Mucosa of gallbladder (tissue), 1 donor: ENCODE measurements around the gene ASAP2. TPM values are rescaled to one million over a fixed set of nuclear protein-coding genes. Genes with fewer than 3 reads are reported as not detected.
A peak's percentile ranks its signal among the peaks of the same experiment; 100 is the strongest.

Experiments
- DNase-seq: peaks from one replicate; pipeline ENCODE4 v3.0.0-alpha.2; 2020; ENCODE audit warnings: low spot score
- total RNA-seq: library from RNA; stranded (reverse); gene quantifications from one replicate; pipeline ENCODE4 v1.2.1, GENCODE V29; 2021
- donor health status: DM: no; HTN: no; CAD: no.

Gene ASAP2
- total RNA-seq, 1 donor from 2014 or later, result 44.3 TPM

DNA sequence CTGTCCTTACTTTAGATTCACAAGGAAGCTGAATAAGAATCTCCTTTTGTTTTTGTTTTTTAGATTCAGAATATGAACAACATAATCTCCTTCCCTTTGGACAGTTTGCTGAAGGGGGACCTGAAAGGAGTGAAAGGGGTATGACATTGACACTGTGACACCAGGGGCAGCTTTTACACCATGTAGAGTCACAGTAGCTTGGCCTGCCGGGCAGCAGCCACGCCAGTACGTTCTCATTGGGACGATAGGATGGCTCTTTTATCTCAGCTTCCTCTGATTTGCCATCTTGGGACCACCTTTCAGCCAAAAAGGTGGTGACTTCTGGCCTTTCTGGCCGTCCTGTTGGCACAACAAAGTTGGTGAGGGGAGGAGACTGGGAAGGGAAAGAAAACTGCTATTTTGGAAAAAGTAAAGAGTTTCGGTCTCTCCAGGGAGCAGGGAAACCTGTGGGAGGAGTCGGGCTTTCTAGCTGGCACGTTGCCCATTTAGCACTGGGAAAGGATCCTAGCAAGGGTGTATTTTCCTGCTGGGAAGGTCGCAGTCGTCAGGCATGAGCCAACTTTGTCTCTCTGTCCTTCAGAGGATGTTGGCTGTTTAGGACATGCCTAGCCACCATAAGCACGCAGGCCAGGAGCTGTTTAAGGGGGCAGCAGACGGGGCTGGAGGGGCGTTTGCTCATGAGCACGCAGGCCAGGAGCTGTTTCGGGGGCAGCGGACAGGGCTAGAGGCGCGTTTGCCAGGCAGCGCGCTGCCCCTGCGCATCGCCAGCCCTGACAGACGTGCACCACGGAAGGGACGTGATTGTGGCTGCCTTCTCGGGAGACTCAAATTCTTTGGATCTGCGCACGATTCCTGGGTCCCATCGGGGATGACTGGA, 112.1 kb downstream of the ASAP2 start:
- no peak for DNase-seq

DNA sequence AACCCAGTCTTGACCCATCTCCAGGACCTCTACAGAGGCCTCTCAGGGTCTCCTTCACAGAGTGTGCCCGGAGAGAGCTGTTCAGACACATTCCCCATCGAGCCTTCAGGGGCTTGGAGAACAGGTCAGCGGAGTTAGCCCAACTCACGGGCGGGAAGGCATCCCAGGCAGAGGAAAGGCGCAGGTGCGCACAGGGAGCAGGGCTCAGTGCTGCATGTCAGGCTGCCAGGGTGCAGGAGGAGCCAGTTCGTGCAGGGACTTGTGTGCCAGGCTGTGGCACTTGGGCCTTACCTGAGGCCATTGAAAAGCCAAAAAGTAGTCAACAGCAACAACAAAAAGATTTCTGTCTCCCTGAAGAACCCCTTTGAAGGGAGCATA, 112.7 kb downstream of the ASAP2 start:
- DNase-seq, result no peak

DNA sequence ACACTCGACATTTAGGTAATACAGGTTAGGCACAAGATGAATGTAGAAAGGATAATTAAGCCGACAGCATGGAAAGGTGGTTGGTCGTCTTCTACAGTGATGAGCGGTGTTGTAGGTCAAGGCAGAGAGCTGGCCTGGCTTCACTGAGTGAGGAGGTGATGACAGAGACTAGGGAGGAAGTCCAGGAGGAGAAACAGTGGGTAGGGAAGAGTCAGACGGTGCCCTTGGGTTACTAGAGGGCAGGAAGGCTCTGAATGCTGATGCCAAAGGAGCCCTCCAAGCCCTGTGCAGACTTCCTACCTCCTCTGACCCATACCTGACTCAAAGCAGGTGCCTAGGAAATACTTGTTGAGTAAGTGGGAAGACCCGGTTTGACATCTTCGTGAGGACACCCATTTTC, 116.0 kb downstream of the ASAP2 start:
- DNase-seq, result no peak

DNA sequence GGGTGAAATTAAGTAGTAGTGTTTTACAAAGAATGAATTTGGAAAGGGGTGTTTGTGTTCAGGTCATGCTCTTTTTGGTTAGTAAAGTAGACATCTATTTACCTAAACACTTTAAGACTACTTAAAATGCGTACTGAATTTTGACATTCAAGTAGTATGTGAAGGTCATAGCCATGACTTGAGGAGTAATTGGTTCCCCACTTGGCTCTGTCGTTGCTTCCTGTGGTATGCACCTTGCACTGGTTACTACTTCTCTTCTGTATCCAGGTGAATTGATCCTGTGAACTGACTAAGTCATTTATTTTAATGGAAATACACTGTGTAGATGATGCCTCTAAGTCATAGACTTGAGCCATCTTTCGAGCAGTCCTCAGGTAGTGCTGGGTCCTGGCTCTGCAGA, 118.8 kb downstream of the ASAP2 start:
- DNase-seq, result no peak

DNA sequence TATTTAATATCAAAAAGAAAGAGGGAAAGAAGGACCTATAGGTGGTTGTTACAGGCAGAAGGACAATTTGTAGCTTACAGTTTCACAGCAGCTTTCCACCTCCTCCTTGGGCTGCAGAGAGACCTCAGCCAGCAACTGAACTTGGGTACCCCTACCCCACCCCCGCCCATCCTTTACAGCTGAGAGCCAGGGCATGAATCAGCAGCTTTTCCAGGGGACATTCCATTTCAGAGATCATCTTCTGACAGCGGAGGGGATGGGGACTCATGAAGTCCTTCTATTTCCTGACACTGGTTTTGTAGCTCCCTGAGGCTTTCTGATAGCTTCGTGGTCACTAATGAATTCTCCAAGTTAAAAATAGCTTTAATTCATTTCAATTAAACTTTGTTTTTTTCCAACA, 120.4 kb downstream of the ASAP2 start:
- no peak for DNase-seq

DNA sequence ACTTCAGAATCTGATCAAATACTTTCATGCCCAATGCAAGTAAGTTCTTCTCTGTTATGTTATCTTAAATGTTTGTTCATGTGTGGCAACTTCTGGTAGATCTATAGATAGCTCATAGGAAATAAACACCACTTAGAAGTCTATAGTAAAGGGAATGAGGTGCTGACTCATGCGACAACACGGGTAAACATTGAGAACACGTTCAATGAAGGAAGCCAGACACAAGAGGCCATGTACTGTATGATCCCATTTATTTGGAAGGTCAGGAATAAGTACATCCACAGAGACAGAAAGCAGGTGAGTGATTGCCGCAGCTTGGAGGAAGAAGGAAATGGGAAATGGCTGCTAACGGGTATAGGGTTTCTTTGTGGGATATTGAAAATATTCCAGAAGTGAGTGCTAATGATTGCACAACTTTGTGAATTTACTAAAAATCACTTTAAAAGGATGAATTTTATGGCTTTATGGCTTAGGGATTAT, 121.3 kb downstream of the ASAP2 start:
- no peak for DNase-seq

DNA sequence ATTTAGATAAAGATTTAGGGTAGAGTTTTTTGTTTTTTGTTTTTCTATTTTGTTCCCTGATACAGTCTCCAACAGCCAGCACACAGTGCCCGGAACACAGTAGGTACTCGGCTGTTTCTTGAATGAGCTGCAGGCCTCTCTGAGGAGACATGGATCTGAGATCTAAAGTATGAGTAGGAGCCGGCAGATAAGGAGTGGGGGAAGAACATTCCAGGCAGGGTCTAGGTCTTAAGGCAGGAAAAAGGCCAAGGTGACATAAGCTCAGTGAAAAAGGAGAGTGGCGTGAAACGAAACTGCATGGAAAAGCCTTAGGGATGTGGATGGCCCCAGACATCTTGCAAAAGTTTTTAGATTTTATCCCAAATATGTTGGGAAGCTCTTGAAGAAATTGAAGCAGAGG, 122.3 kb downstream of the ASAP2 start:
- no peak for DNase-seq

DNA sequence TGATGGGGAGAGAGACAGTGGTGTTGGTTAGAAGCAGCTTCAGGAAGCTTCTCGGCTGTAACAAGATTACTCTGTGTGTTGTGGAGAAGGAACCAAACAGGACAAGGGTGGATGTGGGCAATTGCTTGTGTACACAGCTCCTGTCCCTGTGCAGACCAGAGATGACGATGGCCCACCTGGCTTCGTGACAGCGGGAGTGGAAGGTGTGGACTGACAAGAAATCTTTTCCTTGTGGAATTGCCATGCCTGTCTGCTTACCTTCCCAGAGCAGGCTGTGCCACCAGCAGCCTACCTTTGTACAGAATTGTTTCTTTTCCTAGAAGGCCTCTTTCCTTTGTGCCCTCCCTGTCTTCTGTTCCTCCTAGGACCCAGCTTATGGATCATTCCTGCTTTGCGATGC, 122.9 kb downstream of the ASAP2 start:
- peak; percentile 35 for DNase-seq

DNA sequence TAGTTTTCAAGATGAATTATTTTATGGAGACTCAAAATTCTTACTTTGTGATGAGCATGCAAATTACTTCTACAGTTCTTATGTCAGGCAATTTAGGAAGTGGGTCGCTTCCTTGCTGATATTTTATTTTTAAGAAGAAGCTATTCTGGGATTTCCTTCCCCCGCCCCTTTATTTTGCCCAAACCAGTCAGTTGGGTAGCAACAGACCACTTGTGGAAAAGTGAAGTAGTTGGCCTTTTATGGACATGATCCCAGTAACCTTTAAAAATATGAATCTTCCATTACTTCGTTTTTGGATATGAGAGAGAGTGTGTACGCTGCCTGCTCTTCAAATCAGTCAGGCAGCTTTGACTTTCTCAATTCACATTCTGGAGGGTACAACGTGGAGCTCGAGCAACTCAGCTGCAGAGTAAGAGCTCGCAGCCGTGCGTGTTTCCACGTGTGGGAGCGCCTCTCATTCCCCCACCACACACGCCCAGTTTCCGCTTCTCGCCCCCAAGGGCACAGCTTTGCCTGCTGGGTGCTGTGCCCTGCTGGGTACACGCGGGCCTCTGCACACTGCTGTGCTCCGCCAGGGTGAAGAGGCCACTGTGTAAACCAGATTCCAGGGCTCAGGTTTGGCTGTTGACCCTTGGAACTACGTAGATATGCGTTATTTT, 124.1 kb downstream of the ASAP2 start:
- no peak for DNase-seq

DNA sequence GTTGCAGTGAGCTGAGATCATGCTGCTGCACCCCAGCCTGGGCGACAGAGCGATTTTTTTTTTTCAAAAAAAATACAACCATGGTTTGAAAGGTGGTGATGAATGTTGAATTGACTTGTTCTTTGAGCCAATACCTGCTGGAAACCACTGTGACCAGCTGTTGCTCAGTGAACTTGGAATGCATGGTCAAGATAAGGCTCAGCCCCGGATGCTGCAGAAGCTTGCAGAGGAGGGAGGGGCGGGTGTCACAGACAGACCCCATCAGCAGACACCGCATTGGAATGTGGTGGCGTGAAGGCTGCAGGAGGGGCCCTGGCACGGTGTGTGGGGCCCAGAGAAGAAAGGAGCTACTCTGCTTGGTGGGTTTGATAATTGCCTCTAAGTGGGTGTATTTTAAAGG, 125.1 kb downstream of the ASAP2 start:
- DNase-seq, result no peak

DNA sequence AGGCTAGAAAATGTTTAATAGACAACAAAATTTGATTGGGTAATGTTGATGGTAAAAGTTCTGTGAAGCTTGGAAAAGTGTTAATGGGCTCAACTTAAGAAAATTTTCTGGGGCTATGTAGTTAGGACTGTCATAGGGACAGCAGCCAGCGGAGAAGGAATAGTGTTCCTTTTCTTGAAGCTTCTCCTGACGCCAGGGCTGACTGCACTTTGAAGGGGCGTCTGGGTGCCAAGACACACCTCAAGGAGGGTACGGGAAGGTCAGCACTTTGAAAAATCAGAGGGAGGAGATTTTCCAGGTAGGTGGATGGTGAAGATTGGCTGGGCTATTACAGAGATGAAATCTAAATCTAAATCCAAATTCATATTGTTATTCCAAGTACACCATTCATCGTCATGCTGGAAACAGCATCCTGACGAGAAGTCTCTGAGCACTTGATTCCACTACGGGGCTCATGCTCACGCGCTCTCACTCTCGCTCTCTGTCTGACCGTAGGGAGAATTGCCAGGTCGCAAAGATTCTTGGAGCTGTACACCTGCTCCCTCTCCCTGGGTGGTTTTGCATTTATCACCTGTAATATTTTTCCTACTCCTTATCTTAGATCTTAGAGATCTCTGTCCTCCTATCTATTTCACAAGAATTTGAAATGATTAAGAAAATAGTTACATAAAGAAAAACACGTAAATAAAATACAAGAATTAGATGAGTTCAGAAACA, 125.7 kb downstream of the ASAP2 start:
- DNase-seq, result no peak

DNA sequence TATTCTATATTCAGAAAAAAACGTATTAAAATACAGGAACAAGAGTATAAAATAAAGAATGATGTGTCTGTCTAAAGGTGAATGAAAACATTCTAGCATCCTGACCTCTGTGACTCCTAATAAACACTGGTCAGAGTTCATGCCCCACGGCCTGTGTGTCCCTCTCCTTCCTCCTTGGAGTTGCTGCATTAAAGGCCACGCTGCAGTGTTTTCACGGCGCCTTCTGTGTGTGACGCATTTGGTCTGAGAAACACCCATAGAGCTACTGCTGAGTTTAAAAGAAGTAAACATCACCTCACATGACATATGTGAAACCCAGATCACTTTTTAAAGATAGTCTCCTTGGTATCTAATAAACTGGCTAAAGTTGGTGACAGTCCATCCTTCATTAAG, 126.2 kb downstream of the ASAP2 start:
- no peak for DNase-seq

DNA sequence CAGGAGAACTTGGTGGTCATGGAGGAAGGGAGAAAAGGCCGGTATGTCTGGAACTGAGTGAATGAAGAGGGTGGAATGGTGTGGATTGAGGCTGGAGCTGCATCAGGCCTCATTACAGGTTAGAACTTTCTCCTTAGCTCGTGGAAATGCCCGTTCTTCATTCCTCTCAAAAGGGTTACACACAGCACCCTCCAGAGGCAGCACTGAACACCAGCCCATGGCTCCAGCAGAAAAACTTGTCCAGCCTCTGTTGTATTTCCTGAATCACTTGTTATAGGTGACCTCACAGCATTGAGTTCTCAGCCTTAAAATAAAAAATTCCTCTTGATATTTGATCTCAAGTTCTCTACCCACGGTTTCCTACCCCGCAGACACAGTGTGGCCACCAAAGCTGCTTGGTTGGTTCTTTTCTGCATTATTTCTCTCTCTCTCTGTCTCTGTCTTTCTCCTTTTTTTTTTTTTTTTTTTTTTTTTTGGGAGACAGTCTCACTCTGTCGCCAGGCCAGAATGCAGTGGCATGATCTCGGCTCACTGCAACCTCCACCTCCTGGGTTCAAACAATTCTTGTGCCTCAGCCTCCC, 127.1 kb downstream of the ASAP2 start:
- peak; percentile 71 for DNase-seq

DNA sequence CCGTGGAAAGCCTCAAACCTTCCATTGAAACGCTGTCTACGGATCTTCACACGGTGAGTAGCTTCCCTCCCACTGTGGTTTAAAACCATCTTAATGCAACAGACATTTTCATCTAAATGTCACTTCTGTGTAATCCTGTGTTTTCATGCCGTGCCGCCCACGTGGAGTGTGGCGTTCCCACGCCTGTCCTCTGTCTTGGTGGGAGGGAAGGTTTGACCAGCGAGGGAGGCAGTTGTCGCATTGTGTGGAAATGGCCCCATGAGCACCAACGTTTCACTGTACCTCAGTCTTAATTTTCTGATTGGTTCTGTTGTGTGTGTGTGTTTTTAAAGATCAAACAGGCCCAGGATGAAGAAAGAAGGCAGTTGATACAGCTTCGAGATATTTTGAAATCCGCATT, 128.1 kb downstream of the ASAP2 start:
- no peak for DNase-seq

DNA sequence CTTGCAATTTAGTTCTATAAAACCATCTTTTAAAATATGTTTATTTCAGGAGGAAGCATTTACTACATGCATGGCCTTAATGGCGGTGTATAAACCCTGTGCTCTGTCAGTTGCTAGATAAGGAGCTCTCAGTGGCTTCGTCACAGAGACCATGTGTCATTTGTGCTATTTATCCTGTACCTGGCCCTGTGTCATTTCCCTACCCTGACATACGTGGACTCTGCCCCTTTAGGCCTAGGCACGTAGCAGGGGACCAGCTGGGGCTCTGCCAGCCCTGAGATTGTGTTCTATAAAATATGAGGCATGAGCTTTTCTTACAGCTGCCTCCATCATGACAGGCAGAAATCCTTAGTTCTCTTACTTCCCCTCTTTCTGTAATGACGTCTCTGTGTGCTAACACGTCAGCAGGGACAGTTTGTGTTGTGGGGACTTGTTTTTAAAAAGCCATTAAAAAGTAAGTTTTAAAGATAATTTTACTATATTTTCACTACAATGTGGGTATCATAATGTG, 128.8 kb downstream of the ASAP2 start:
- peak; percentile 79 for DNase-seq

DNA sequence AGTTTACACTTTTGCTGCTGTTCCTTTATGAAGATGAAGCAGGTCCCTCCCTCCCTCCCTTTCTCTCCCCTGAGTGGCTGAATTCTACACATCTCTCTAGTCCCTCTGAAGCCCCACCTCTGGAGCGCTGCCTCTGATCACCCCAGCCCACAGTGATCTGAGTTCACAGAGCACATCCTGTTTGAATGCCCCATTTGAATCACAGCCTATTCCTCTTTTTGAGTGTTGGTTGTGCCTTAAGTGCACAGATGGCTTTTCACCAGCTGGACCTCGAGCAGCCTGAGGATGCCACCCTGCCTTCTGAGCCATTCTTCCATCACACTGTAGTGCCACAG, 129.6 kb downstream of the ASAP2 start:
- no peak for DNase-seq

DNA sequence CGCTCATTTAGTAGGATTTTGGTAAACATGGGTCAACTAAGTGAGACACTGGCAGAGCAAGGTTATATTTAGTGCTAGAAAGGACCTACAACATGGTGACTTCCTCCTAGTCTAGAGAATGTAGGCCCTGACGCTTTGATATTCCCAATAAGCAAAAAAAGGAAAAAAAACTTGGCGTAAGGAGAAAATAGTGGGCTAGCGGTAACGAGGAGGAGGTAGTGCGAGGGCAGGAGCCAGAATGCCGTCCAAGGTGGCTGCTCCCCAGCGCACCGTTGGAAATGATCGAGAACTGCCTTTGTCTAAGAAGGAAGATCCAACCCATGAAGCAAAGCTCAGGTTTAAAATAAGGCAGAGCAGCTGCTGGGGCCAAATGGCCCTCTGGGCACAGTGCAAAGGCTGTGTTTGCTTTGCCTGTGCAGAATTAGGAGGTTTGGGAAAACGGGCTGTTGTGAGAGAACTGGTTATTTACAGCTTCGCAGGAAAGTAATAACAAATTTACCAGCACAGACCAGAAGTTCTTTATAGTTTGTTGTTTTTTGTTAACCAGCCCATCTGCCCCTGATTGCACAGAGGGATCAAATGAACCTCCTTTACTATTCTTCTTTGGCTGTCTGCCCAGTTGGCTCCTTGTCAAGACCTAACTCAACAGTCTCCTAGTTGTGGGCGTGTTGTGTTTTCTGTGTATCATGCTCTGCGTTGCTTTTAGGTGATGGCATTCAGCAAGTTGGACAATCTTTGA, 130.1 kb downstream of the ASAP2 start:
- peak; percentile 87 for DNase-seq

DNA sequence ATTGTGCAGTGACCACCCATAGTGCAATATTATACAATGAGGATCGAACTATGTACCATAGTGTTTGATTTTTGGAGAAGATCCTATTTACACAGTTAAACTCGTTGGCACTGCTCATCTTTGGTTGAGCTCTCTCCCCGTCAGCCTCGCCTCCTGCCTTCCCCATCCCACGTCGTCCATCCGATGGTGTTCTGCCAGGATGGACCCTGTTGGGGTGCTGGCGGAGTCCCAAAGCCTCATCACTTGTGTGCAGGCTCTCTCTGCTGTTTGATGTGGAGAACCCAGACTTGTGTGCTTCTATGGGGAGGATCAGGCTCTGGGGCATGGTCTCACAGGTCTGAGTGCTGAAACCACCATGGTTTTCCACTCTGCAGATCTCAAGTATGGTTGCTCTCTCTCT, 131.3 kb downstream of the ASAP2 start:
- DNase-seq, result no peak

DNA sequence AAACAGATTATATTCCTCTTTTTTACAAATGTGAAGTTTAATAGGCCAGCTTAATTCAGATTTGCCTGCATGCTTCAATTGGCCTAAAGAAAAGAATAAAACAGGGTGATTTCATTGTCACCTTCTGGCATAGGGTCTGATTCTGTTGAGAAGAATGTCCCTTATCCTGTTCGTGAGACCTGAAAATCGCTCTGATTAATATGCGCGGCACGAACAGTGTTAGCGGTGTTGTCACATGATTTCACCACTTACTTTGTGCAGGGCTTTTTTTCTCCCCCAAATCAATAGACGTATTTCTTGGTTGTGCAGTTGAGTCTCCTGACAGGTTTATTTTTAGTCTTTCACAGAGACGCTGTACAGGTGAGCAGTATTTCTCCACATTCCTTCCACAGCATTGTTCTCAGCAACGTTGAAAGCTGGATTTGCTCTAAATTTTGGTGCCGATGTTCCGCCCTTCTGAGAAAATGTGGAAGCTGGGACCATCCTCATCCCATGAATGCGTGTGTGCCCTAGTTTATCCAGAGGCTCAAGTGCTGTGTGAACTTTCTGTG, 134.8 kb downstream of the ASAP2 start:
- DNase-seq, result no peak

DNA sequence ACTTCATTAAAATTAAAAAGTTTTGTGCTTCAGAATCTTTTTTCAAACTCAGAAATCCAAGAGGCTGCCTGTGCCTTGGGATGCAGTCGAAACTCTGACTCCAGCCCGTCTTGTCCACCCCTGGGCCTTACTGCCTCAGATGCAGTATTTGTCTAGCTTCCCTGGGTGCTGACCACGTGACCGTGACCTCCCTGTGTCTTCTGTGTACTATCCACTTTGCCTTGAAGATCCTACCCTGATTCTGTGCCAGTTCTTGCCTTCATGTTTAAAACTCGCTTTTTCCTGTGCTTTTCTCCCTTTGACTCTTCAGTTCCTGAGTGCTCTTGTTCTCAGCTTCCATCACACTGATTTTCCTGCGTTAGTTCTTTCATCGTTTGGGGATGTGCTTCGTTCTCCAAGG, 136.0 kb downstream of the ASAP2 start:
- no peak for DNase-seq

DNA sequence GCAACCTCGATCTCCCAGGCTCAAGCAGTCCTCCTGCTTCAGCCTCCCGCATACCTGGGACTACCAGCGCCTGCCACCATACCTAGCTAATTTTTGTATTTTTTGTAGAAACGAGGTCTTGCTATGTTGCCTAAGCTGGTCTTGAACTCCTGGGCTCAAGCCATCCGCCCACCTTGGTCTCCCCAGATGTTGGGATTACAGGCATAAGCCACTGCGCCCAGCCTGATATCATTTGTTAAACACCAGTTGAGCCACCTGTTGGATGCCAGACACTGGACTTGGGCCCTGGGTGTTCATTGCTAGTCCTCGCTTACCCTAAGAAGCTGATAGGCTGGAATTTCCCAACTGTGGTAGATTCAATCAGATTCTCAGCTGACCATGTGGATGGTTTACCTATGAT, 136.9 kb downstream of the ASAP2 start:
- DNase-seq, result no peak
